ENCODE measurements around the gene SLC4A3. TPM values are rescaled to one million over a fixed set of nuclear protein-coding genes. Genes with fewer than 3 reads are reported as not detected.

SLC4A3 gene
- total and polyA plus RNA-seq, 2 donors (not counting 3 experiments of a cell fraction or from before 2014, with no cell fraction given), result 0.29 to 0.35 TPM

- H3K36me3 ChIP-seq (ENCODE audit: control insufficient read depth in 2 of 2, extremely low read depth in 1 of 2, insufficient read depth in 2 of 2, low read length in 2 of 2), result no peaks in the 10 kb centered on the region
- intact Hi-C loops (cut with micrococcal nuclease), result no loop called here
- H3K4me2 ChIP-seq (ENCODE audit: insufficient read depth, low read length), result no peak overlapping the region
- H2AFZ ChIP-seq (ENCODE audit: low read depth, low read length), result no peak overlapping the region
- DNase-seq (ENCODE audit: low read depth, low spot score), result no peak
- no peak for TF ChIP-seq FOS (IDR thresholded peaks at IDR 0.05; ENCODE audit: borderline replicate concordance, insufficient read depth, low read length)
- FAIRE-seq, result no peak
- H3K9me1 ChIP-seq (replicated peaks; ENCODE audit: control insufficient read depth, extremely low read depth, insufficient read depth, low read length), result no peaks in the 10 kb centered on the region
- dilution Hi-C loops (cut with MboI; ENCODE audit: extremely low pct_ligation_motif_present, low sequenced_read_pairs), result no loop called here
- BruUV-seq (replicated peaks), result no TSS peak
- no peaks in the 10 kb centered on the region for H3K79me2 ChIP-seq (ENCODE audit: control insufficient read depth, insufficient read depth, low read length)
- peaks cover 12 to 14% of the 10 kb centered on the region in 2 experiments for H3K27me3 ChIP-seq (ENCODE audit: control insufficient read depth in 2 of 2, insufficient read depth in 2 of 2, low read length in 2 of 2)
- H4K20me1 ChIP-seq (replicated peaks; ENCODE audit: control insufficient read depth, extremely low read depth, insufficient read depth, low read length), result no peaks in the 10 kb centered on the region
- no peaks in the 10 kb centered on the region for H3K9me3 ChIP-seq (replicated peaks; ENCODE audit: control insufficient read depth, insufficient read depth, low read length)
- no peaks in the 10 kb centered on the region for H3K4me1 ChIP-seq (ENCODE audit: control insufficient read depth, extremely low read depth, insufficient read depth, low read length)
- no peak overlapping the region for H3K4me3 ChIP-seq (replicated peaks in 1 of 3; ENCODE audit: insufficient read depth in 1 of 3, low read depth in 1 of 3, low read length in 3 of 3)
- H3K27ac ChIP-seq (ENCODE audit: insufficient read depth, low read depth, low read length), result no peak overlapping the region
- CTCF ChIA-PET, result interaction anchor here (2.0 kb wide), 1 partner anchor 64 kb away, joined by 5 read pairs; no protein-coding TSS in a partner anchor
- no peak overlapping the region for H3K9ac ChIP-seq (replicated peaks; ENCODE audit: extremely low read depth, insufficient read depth, low read length)
- POLR2A ChIA-PET, result no interaction called here
Observed at GRCh38 chr2:219625179-219625578, 2.3 kb upstream of the SLC4A3 start.

- intact Hi-C loops (cut with micrococcal nuclease) (no loop called here), dilution Hi-C loops (cut with MboI; ENCODE audit: extremely low pct_ligation_motif_present, low sequenced_read_pairs) (no loop called here)
- CTCF ChIA-PET, result interaction anchor here (1.3 to 2.0 kb wide), 3 partner anchors 28 to 97 kb away, joined by 3 to 5 read pairs (median 4); no protein-coding TSS in a partner anchor
- no peak overlapping the region for H3K9ac ChIP-seq (replicated peaks; ENCODE audit: extremely low read depth, insufficient read depth, low read length)
- FAIRE-seq (no peak), DNase-seq (ENCODE audit: low read depth, low spot score) (no peak)
- no peaks in the 10 kb centered on the region for H3K36me3 ChIP-seq (ENCODE audit: control insufficient read depth in 2 of 2, extremely low read depth in 1 of 2, insufficient read depth in 2 of 2, low read length in 2 of 2)
- no peaks in the 10 kb centered on the region for H3K4me1 ChIP-seq (ENCODE audit: control insufficient read depth, extremely low read depth, insufficient read depth, low read length)
- TF ChIP-seq, protein P1, sequence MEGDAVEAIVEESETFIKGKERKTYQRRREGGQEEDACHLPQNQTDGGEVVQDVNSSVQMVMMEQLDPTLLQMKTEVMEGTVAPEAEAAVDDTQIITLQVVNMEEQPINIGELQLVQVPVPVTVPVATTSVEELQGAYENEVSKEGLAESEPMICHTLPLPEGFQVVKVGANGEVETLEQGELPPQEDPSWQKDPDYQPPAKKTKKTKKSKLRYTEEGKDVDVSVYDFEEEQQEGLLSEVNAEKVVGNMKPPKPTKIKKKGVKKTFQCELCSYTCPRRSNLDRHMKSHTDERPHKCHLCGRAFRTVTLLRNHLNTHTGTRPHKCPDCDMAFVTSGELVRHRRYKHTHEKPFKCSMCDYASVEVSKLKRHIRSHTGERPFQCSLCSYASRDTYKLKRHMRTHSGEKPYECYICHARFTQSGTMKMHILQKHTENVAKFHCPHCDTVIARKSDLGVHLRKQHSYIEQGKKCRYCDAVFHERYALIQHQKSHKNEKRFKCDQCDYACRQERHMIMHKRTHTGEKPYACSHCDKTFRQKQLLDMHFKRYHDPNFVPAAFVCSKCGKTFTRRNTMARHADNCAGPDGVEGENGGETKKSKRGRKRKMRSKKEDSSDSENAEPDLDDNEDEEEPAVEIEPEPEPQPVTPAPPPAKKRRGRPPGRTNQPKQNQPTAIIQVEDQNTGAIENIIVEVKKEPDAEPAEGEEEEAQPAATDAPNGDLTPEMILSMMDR (IDR thresholded peaks at IDR 0.05; ENCODE audit: extremely low read depth in 1 of 2, insufficient read depth in 1 of 2, low read depth in 1 of 2, low read length in 2 of 2), result no peak
- no peak for TF ChIP-seq POLR2AphosphoS5 (IDR thresholded peaks at IDR 0.05; ENCODE audit: insufficient read depth, low read depth, low read length)
- TF ChIP-seq MYC (IDR thresholded peaks at IDR 0.05; ENCODE audit: low read depth, low read length), result no peak
- TF ChIP-seq EZH2 (IDR thresholded peaks at IDR 0.05; ENCODE audit: borderline replicate concordance, low read depth, low read length, severe bottlenecking), result no peak
- TF ChIP-seq, protein P2, sequence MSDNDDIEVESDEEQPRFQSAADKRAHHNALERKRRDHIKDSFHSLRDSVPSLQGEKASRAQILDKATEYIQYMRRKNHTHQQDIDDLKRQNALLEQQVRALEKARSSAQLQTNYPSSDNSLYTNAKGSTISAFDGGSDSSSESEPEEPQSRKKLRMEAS (IDR thresholded peaks at IDR 0.05; ENCODE audit: insufficient read depth, insufficient read length), result no peak
- TF ChIP-seq POLR2A (IDR thresholded peaks at IDR 0.05; ENCODE audit: low read depth, low read length), result no peak
- no peak for TF ChIP-seq JUN (IDR thresholded peaks at IDR 0.05; ENCODE audit: borderline replicate concordance, insufficient read depth, insufficient read length, low read depth)
- TF ChIP-seq FOS (IDR thresholded peaks at IDR 0.05; ENCODE audit: borderline replicate concordance, insufficient read depth, low read length), result no peak
- no peak for TF ChIP-seq GATA2 (IDR thresholded peaks at IDR 0.05; ENCODE audit: insufficient read depth, insufficient read length, low read depth, low read length)
- no peaks in the 10 kb centered on the region for H4K20me1 ChIP-seq (replicated peaks; ENCODE audit: control insufficient read depth, extremely low read depth, insufficient read depth, low read length)
- H3K9me1 ChIP-seq (replicated peaks; ENCODE audit: control insufficient read depth, extremely low read depth, insufficient read depth, low read length), result no peaks in the 10 kb centered on the region
- no peaks in the 10 kb centered on the region for H3K79me2 ChIP-seq (ENCODE audit: control insufficient read depth, insufficient read depth, low read length)
- no peak overlapping the region for H3K27ac ChIP-seq (ENCODE audit: insufficient read depth, low read depth, low read length)
- H3K9me3 ChIP-seq (replicated peaks; ENCODE audit: control insufficient read depth, insufficient read depth, low read length), result no peaks in the 10 kb centered on the region
- POLR2A ChIA-PET, result no interaction called here
- BruUV-seq (replicated peaks), result no TSS peak
- H3K4me2 ChIP-seq (ENCODE audit: insufficient read depth, low read length), result no peak overlapping the region
- H3K27me3 ChIP-seq (ENCODE audit: control insufficient read depth in 2 of 2, insufficient read depth in 2 of 2, low read length in 2 of 2), result peaks cover 11 to 14% of the 10 kb centered on the region in 2 experiments
- no peak overlapping the region for H2AFZ ChIP-seq (ENCODE audit: low read depth, low read length)
- H3K4me3 ChIP-seq (replicated peaks in 1 of 3; ENCODE audit: insufficient read depth in 1 of 3, low read depth in 1 of 3, low read length in 3 of 3), result no peak overlapping the region
Observed at GRCh38 chr2:219626540-219626939, 890 bp upstream of the SLC4A3 start.
